Measurements from ENCODE around the gene BICC1. TPM values are rescaled to one million over a fixed set of nuclear protein-coding genes. Genes with fewer than 3 reads are reported as not detected.

BICC1 gene
- polyA plus RNA-seq, 3 donors, result 68.7 to 110 (median 73.0) TPM

- no peak for DNase-seq
These were observed 307.7 kb downstream of the BICC1 start for GRCh38 chr10:58820386-58820785.

DNA sequence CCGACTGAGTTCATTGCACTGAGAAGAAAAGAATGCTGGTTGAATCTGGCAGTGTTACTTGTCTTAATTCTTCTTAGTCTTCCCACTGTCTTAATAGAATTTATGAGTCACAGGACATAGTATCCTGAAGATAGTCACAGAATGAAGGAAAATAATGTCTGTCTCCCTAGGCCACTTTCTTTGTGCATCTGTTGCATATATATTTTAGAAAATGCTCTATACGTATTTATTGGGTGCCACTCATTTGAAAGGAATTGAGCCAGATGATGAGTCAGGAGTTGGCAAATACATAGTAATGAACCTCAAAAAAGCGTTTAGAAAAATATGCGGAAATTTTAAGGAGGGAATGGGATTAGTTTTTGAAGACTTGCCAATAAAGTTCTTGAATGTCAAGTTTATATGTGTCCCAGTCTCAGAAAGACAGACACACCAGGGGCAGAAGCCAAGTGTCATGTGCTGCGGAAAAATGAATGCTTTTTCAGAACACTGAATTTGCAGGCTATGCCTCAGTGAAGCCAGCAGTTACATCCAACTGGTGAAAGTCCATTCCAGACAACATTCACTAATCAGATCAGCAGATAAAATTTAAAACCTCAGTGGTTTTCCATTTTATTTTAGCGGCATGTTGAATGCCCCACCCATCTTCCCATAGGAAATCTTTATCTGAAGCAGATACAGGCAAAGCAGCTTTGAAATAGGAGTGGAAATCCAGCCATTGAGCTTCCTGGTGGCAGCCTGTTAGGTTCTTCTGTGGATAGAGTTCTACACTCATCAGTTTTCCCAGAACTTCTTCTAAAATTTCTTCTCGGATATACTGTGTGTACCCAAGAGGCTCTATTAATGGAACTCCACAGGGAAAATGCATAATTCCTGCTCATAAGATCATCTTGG lies 308.4 kb downstream of the BICC1 start:
- no peak for DNase-seq

DNA sequence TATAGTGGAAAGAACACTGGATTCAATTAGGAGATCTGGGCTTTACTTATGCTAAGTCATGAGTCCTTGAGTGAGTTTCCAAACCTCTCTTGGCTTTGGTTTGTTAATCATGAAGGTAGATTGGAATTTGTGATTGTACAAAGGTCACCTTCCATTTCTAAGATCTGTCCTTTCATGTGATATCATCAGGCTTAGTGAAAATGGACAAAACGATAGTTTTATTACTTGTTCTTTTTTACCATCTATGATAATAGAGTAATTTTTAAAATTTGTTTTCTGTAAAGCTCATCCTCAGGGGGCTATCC lies 309.0 kb downstream of the BICC1 start:
- no peak for DNase-seq

DNA sequence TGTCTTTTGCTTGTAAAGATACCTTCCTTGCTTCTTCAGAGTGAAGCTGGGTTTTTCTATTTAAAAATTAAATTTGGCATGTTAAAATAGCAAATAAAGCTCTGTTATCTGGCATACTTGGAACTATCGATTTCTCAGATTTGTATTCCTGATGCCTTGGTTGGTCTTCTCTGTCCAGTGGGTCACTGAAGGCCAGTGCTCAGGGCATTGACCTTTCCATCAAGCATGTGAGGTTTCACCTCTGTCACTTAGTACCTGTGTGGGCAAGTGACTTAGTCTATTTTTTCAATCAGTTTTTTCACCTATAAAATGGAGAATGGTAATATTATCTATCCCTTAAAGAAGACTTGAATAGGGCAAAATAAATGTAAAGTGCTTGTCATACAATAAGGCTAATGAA lies 311.3 kb downstream of the BICC1 start:
- DNase-seq, result no peak

GRCh38 chr10:58824396-58824795 lies 311.7 kb downstream of the BICC1 start:
- DNase-seq, result no peak

GRCh38 chr10:58826694-58827093 lies 314.0 kb downstream of the BICC1 start:
- DNase-seq, result no peak

- DNase-seq, result no peak
These were observed 314.7 kb downstream of the BICC1 start for GRCh38 chr10:58827381-58827780.

GRCh38 chr10:58829839-58830238 lies 317.2 kb downstream of the BICC1 start:
- no peak for DNase-seq

DNA sequence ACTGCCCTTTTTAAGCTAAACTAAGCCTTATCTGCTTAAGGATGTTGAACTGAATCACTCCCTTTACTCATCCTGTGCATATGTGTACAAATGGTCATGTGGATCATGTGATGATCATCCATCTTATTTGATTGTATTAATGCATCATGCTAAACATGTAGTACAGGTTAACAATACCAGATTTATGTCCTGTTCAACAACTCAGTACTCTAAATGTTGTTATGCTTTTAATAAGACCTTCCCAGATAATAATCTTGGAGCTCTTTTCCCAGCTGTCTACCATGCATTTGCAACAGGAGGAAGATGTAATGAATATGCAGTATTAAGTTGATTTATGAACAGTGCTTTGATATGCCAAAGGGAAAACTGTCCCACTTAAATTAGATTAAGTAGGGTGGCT lies 318.0 kb downstream of the BICC1 start:
- DNase-seq, result no peak

DNA sequence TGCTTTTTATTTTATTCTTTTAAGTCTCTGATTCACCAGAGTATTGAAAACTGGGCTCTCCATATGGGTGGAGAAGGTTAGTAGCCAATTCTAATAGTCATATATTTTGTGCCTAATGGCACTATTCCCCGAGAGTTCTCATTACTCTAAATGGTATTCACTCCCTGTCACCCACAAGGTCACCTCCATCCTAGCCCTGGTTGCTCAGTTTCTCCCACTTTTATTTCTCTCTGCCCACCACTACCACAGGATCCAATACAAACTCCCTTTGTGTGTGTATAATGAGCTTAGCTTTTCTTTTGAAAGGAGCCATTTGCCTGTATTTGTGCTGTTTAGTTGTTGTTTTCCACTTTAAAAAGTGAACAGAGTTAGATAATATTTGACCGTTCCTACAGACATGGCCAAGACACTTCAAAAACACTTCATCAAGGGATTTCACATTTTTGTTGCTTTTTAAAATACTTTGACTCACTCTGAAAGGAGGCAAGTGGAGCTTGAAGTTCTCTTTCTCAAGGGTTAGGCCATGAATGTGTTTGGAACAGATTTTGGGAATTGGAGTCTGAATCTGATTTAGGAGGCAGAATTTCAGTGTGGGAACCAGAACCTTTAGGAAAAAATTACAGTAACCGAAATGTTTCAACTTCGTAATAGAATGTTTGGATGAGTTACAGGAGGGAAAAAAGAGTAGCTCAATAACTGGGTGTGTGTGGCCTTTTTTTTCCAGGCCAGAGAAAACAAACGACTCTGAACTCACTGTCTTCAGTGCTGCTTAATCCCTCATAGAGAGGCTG lies 321.3 kb downstream of the BICC1 start:
- DNase-seq, result no peak

- no peak for DNase-seq
These were observed 323.6 kb downstream of the BICC1 start for GRCh38 chr10:58836176-58836700.

DNA sequence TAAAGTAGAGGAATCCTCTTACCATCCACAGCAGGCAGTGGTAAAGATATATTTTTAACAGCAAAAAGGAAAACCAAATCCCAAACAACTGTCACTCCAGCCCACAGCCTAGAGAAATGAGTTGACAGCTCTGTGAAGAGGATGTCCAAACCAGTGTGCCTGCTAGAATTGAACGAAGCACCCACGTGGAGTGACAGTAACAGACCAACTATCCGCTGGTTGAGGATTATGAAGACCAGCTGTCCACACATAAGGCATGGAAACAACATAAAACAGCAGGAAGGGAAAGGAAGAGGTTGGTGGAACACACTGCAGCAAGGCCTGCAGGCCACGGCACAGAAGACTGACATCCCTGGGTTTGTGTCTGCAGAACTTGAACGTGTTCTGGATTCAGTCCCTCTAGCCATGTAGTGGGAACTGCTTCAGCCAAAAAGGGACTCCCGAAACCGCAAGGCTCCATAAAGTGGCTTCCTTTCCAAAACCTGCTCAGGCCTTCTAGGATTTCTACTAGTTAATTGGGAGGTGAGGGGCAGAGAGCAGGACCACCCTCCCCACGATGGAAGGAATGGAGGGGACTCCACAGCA lies 324.4 kb downstream of the BICC1 start:
- DNase-seq, result no peak

DNA sequence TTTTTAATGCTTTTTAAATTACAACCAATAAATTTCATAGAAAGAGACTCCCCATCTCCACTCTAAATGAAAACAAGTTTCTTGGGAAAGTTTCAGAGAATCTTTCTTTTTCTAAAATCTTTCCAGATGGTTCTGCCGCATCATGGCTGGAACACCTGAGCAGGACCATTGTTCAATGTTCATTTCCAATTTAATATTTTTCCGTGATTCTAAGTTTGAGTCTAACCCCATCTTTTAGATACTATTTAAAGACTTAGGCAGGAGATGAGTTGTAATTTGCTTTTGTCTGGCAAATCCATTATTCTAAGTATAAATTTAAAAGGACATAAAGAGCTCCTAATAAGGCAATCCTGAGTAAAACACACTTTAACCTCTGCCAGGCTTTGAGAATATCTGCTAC lies 325.2 kb downstream of the BICC1 start:
- no peak for DNase-seq

GRCh38 chr10:58838561-58839208 lies 326.0 kb downstream of the BICC1 start:
- DNase-seq, result no peak

- no peak for DNase-seq
These were observed 327.1 kb downstream of the BICC1 start for GRCh38 chr10:58839771-58840170.

- no peak for DNase-seq
These were observed 328.3 kb downstream of the BICC1 start for GRCh38 chr10:58840840-58841435.

- DNase-seq, result no peak
These were observed 330.2 kb downstream of the BICC1 start for GRCh38 chr10:58842860-58843376.

- no peak for DNase-seq
These were observed 331.1 kb downstream of the BICC1 start for GRCh38 chr10:58843760-58844159.

DNA sequence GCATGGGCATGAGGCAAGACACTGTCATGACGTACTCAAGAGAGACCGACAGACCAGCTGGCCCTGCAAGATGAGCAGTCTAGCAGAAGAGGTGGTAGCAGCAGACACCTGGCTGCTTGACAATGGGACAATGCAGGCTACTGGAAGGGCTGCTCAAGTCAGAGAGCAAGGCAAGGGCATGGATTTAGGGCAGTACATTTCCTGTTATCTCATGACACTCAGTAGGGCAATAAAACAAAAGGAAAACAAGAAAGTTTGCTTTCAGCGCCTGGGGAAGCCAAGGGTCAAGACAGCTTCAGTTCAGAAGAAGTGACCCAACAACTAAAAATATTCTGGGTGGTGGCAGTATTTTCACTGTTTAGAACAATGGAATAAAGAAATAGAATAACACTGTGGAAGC lies 332.0 kb downstream of the BICC1 start:
- no peak for DNase-seq

DNA sequence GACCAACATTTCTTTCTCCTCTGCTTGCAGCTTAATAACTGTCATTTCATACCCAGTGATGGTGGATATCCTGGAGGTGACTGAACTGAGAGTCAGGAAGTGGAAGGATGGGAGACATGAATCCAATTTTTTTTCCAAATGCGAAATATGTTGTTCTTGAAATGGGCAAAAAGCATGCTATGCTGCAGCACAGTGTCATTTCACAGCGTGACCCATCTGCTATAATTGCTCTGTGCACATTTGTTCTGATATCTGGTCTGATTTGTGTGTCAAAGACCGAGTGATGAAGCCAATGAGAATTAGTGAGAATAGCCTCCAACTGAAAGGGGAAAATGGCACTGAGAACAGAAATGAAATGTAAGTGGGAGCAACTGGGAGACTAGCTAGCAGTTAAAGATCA lies 334.2 kb downstream of the BICC1 start:
- DNase-seq, result no peak

- DNase-seq, result no peak
These were observed 338.9 kb downstream of the BICC1 start for GRCh38 chr10:58851606-58852005.

GRCh38 chr10:58853668-58854067 lies 341.0 kb downstream of the BICC1 start:
- DNase-seq, result no peak
